H9 (cell line): Measurements from ENCODE around the gene TSC1. TPM values are rescaled to one million over a fixed set of nuclear protein-coding genes. Genes with fewer than 3 reads are reported as not detected.

Source experiments
- DNase-seq: peaks from one replicate; pipeline ENCODE4 v3.0.0-alpha.2; 2017
- H2AFZ ChIP-seq: one replicate; pipeline ENCODE4 v1.6.1; 2013; ENCODE audit warnings: mild to moderate bottlenecking, low read length, control low read depth, moderate library complexity
- H2AK5ac ChIP-seq: 2 replicates; pipeline ENCODE4 v1.6.1; 2013; ENCODE audit warnings: low read length, control low read depth, mixed read lengths; ENCODE audit not compliant: insufficient read length
- H2BK120ac ChIP-seq: one replicate; pipeline ENCODE4 v1.6.1; 2013; ENCODE audit warnings: low read depth, mild to moderate bottlenecking, low read length, control low read depth, inconsistent platforms; ENCODE audit not compliant: poor library complexity, severe bottlenecking
- H2BK12ac ChIP-seq: 2 replicates; pipeline ENCODE4 v1.6.1; 2013; ENCODE audit warnings: low read length, control low read depth, mixed read lengths, low read depth; ENCODE audit not compliant: insufficient read length
- H2BK15ac ChIP-seq: 2 replicates; pipeline ENCODE4 v1.6.1; 2013; ENCODE audit warnings: low read depth, low read length, control low read depth
- H2BK20ac ChIP-seq: one replicate; pipeline ENCODE4 v1.6.1; 2013; ENCODE audit warnings: low read depth, mild to moderate bottlenecking, low read length, control low read depth, inconsistent platforms; ENCODE audit not compliant: poor library complexity, severe bottlenecking
- H2BK5ac ChIP-seq: 2 replicates; pipeline ENCODE4 v1.6.1; 2013; ENCODE audit warnings: low read length, control low read depth, mixed read lengths; ENCODE audit not compliant: insufficient read length
- H3K14ac ChIP-seq: 2 replicates; pipeline ENCODE4 v1.6.1; 2013; ENCODE audit warnings: low read length, control low read depth; ENCODE audit not compliant: insufficient read depth
- H3K18ac ChIP-seq: 2 replicates; pipeline ENCODE4 v1.6.1; 2013; ENCODE audit warnings: low read depth, mild to moderate bottlenecking, mixed read lengths, low read length, control low read depth; ENCODE audit not compliant: insufficient read length
- H3K23ac ChIP-seq: 2 replicates; pipeline ENCODE4 v1.6.1; 2013; ENCODE audit warnings: low read length, control low read depth, mixed read lengths, low read depth; ENCODE audit not compliant: insufficient read length
- H3K23me2 ChIP-seq: 2 replicates; pipeline ENCODE4 v1.6.1; 2013; ENCODE audit warnings: low read depth, mild to moderate bottlenecking, mixed read lengths, low read length, control low read depth; ENCODE audit not compliant: insufficient read length, poor library complexity, severe bottlenecking
- H3K27ac ChIP-seq: 2 replicates; pipeline ENCODE4 v1.5.1; 2013; ENCODE audit warnings: low read length, control low read depth, mixed read lengths, low read depth; ENCODE audit not compliant: insufficient read length
- H3K27me3 ChIP-seq: 2 replicates; pipeline ENCODE4 v1.6.1; 2013; ENCODE audit warnings: low read length, control low read depth, inconsistent platforms; ENCODE audit not compliant: insufficient read depth
- H3K4ac ChIP-seq: 2 replicates; pipeline ENCODE4 v1.6.1; 2013; ENCODE audit warnings: low read depth, mild to moderate bottlenecking, control low read depth, inconsistent platforms, low read length, moderate library complexity
- H3K4me1 ChIP-seq: 2 replicates; pipeline ENCODE4 v1.6.1; 2013; ENCODE audit warnings: low read length, control low read depth, inconsistent platforms; ENCODE audit not compliant: insufficient read depth
- H3K4me2 ChIP-seq: 2 replicates; pipeline ENCODE4 v1.6.1; 2013; ENCODE audit warnings: low read length, control low read depth, mixed read lengths; ENCODE audit not compliant: insufficient read length, insufficient read depth
- H3K56ac ChIP-seq: 2 replicates; pipeline ENCODE4 v1.6.1; 2013; ENCODE audit warnings: low read depth, mild to moderate bottlenecking, mixed read lengths, low read length, control low read depth; ENCODE audit not compliant: insufficient read length
- H3K79me1 ChIP-seq: 2 replicates; pipeline ENCODE4 v1.6.1; 2013; ENCODE audit warnings: low read depth, mild to moderate bottlenecking, moderate library complexity, low read length, control low read depth, inconsistent platforms; ENCODE audit not compliant: insufficient read depth, poor library complexity, severe bottlenecking
- H3K79me2 ChIP-seq: 2 replicates; pipeline ENCODE4 v1.6.1; 2013; ENCODE audit warnings: low read length, control low read depth, inconsistent platforms; ENCODE audit not compliant: insufficient read depth
- H3K9ac ChIP-seq: 2 replicates; pipeline ENCODE4 v1.6.1; 2013; ENCODE audit warnings: low read length, control low read depth, mixed read lengths; ENCODE audit not compliant: insufficient read length; ENCODE audit errors: extremely low read depth
- H3K9me3 ChIP-seq: one replicate; pipeline ENCODE4 v1.6.1; 2013; ENCODE audit warnings: low read depth, low read length, inconsistent platforms; ENCODE audit not compliant: control insufficient read depth
- H3T11ph ChIP-seq: one replicate; pipeline ENCODE4 v1.6.1; 2013; ENCODE audit warnings: mild to moderate bottlenecking, low read length, control low read depth, inconsistent platforms
- H4K20me1 ChIP-seq: one replicate; pipeline ENCODE4 v1.6.1; 2013; ENCODE audit not compliant: control insufficient read depth, insufficient read length, insufficient read depth
- H4K5ac ChIP-seq: 2 replicates; pipeline ENCODE4 v1.6.1; 2013; ENCODE audit warnings: low read depth, mild to moderate bottlenecking, mixed read lengths, low read length, control low read depth; ENCODE audit not compliant: insufficient read length
- H4K8ac ChIP-seq: replicated peaks from 2 replicates; pipeline ENCODE4 v1.6.1; 2013; ENCODE audit warnings: low read length, control low read depth, mixed read lengths, low read depth; ENCODE audit not compliant: insufficient read length
- H4K91ac ChIP-seq: 2 replicates; pipeline ENCODE4 v1.6.1; 2013; ENCODE audit warnings: low read depth, mild to moderate bottlenecking, moderate library complexity, mixed read lengths, low read length, control low read depth; ENCODE audit not compliant: insufficient read length
- H3K27ac Mint-ChIP-seq, 3 experiments: 2 replicates in 2 of 3; 3 replicates in 1 of 3; pipeline ENCODE4 v1.8.0; 2020 to 2021; ENCODE audit warnings: mixed read lengths in 3 of 3, mild to moderate bottlenecking in 1 of 3, moderate library complexity in 1 of 3
- H3K27me3 Mint-ChIP-seq: 2 replicates; pipeline ENCODE4 v1.8.0; 2021; ENCODE audit warnings: low read depth, mild to moderate bottlenecking, moderate library complexity, mixed read lengths
- H3K36me3 Mint-ChIP-seq, 3 experiments: 2 replicates in 2 of 3; 3 replicates in 1 of 3; pipeline ENCODE4 v1.8.0; 2020 to 2021; ENCODE audit warnings: low read depth in 3 of 3, mixed read lengths in 3 of 3; ENCODE audit not compliant: insufficient read depth in 1 of 3
- H3K4me1 Mint-ChIP-seq, 2 experiments: 2 replicates each; pipeline ENCODE4 v1.8.0; 2020; ENCODE audit warnings: mixed read lengths in 2 of 2
- H3K4me3 Mint-ChIP-seq, 2 experiments: 2 replicates in 1 of 2; 3 replicates in 1 of 2; pipeline ENCODE4 v1.8.0; 2020 to 2021; ENCODE audit warnings: mild to moderate bottlenecking in 2 of 2, mixed read lengths in 2 of 2, moderate library complexity in 1 of 2
- H3K9me3 Mint-ChIP-seq, 2 experiments: 2 replicates in 1 of 2; 3 replicates in 1 of 2; pipeline ENCODE4 v1.8.0; 2020; ENCODE audit warnings: mild to moderate bottlenecking in 2 of 2, mixed read lengths in 2 of 2, moderate library complexity in 1 of 2
- WGBS: extraction: QIAGEN DNeasy Blood & Tissue Kit; methylation state at CpG from one replicate; pipeline ENCODE4 v1.1.7; 2013; ENCODE audit warnings: missing lambda C conversion rate, low lambda C conversion rate, mixed read lengths; ENCODE audit not compliant: insufficient read length; ENCODE audit errors: extremely low coverage; 5-methylcytosine and 5-hydroxymethylcytosine counted together
- total RNA-seq: library from RNA; stranded (reverse); gene quantifications from 2 replicates; pipeline ENCODE4 v1.2.1, GENCODE V29; 2021
- TF ChIP-seq, protein P1 (sequence below): fragments of 200-600 bp; sonication (generic); conservative IDR thresholded peaks from 3 replicates; pipeline ENCODE4 v1.8.0; 2021; ENCODE audit warnings: antibody characterized with exemption, mild to moderate bottlenecking

Gene TSC1
- total RNA-seq, 1 experiment from 2014 or later = 32.7 TPM

DNA sequence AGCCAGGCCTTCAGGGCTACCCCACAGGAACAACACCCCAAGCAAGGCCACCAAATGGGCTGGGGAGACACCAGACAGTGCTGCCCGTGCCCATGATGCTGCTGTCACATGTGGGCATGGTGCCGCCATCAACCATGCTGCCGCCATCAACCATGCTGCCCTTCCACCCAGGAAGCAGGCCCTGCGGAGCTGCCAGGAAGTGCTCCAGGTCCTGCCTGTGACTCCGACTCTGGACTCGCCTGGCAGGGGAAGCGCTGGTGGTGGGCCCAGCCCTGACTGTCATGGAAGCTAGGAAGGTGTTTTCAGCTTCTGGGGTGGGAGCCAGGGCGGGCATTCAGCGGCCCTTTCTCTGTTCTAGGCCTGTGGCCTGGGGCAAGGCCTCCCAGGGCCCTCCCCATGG lies 75.2 kb downstream of the TSC1 start:
- H3K27ac ChIP-seq = no peak overlapping the region
- H3K23me2 ChIP-seq = no peaks in the 10 kb centered on the region
- no peaks in the 10 kb centered on the region for H4K20me1 ChIP-seq
- H2BK12ac ChIP-seq = no peak overlapping the region
- no peak overlapping the region for H2BK5ac ChIP-seq
- no peaks in the 10 kb centered on the region for H3K9me3 ChIP-seq
- H3K9me3 Mint-ChIP-seq = no peaks in the 10 kb centered on the region
- H3K4ac ChIP-seq = no peak overlapping the region
- H3K4me3 Mint-ChIP-seq = no peak overlapping the region
- H3T11ph ChIP-seq = no peak overlapping the region
- H2BK15ac ChIP-seq = no peak overlapping the region
- no peak overlapping the region for H3K56ac ChIP-seq
- no peak overlapping the region for H2AK5ac ChIP-seq
- no peak overlapping the region for H4K8ac ChIP-seq
- H2AFZ ChIP-seq = no peak overlapping the region
- H3K27ac Mint-ChIP-seq = no peak overlapping the region; a peak in 1 of 7 replicates
- WGBS = no CpG with 5 or more reads among the region's 9 CpGs
- no peaks in the 10 kb centered on the region for H3K36me3 Mint-ChIP-seq
- peaks cover 9% of the 10 kb centered on the region in 2 experiments for H3K4me1 Mint-ChIP-seq
- peaks cover 8% of the 10 kb centered on the region for H3K27me3 Mint-ChIP-seq
- H3K9ac ChIP-seq = no peak overlapping the region
- H4K5ac ChIP-seq = no peak overlapping the region
- H3K79me2 ChIP-seq = no peaks in the 10 kb centered on the region
- no peak overlapping the region for H4K91ac ChIP-seq
- no peak overlapping the region for H2BK20ac ChIP-seq
- no peak overlapping the region for H3K4me2 ChIP-seq
- H3K27me3 ChIP-seq = no peaks in the 10 kb centered on the region
- H2BK120ac ChIP-seq = no peak overlapping the region
- no peak overlapping the region for H3K14ac ChIP-seq
- TF ChIP-seq, protein P1, sequence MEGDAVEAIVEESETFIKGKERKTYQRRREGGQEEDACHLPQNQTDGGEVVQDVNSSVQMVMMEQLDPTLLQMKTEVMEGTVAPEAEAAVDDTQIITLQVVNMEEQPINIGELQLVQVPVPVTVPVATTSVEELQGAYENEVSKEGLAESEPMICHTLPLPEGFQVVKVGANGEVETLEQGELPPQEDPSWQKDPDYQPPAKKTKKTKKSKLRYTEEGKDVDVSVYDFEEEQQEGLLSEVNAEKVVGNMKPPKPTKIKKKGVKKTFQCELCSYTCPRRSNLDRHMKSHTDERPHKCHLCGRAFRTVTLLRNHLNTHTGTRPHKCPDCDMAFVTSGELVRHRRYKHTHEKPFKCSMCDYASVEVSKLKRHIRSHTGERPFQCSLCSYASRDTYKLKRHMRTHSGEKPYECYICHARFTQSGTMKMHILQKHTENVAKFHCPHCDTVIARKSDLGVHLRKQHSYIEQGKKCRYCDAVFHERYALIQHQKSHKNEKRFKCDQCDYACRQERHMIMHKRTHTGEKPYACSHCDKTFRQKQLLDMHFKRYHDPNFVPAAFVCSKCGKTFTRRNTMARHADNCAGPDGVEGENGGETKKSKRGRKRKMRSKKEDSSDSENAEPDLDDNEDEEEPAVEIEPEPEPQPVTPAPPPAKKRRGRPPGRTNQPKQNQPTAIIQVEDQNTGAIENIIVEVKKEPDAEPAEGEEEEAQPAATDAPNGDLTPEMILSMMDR = no peak
- H3K18ac ChIP-seq = no peak overlapping the region
- H3K4me1 ChIP-seq = no peaks in the 10 kb centered on the region
- H3K23ac ChIP-seq = no peak overlapping the region
- no peaks in the 10 kb centered on the region for H3K79me1 ChIP-seq
- DNase-seq = no peak
